ENCODE data around the gene ELP4.
A peak's percentile ranks its signal among the peaks of the same experiment; 100 is the strongest.

The ELP4 gene

DNA sequence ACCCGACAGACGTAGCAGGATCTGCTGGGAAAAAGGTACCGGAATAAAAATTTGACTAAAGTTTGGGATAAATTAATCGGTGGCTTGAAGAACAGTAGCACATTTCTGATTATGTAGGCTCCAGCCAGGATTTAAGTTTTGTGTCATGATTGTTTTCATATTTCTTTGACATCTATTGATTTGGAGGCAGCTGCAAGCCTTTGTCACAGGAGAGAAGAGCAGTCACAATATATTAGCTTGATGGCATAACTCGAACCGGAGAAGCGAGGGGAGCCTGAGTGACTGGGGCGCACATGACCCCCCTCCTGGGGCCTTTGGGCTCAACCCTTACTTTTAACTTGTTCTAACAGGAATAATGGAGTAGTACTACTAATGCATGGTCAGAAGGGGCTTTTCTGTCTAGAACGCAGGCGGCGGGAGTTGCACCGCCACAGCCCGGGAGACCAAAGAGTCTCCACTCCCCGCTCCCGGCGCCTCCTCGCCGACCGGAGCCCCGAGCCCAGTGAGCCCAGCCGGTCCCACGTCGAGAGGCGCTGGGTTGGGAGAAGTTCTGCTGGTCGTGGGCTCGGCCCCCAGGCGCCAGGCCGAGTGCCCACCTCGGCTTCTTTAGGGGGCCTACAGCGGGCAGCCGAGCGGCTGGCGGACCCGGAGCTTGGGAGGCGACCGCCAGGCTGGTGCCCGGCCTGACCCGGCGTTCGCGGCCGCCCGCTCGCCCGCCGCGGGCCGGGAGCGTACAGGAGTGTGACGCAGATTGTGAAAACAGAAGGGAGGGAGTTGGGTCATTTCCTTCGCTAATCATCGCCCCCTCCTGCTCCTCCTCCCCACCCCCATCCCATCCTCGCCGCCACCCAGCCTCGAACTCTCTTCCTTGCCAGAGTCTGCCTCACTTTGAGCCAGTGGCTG lies 317.2 kb downstream of the ELP4 start:
- WGBS: 1% methylated on average over 54 of the region's 55 CpGs
- H3K27me3 ChIP-seq (ENCODE audit: insufficient read depth, low read length): peaks cover 88% of the 10 kb centered on the region

DNA sequence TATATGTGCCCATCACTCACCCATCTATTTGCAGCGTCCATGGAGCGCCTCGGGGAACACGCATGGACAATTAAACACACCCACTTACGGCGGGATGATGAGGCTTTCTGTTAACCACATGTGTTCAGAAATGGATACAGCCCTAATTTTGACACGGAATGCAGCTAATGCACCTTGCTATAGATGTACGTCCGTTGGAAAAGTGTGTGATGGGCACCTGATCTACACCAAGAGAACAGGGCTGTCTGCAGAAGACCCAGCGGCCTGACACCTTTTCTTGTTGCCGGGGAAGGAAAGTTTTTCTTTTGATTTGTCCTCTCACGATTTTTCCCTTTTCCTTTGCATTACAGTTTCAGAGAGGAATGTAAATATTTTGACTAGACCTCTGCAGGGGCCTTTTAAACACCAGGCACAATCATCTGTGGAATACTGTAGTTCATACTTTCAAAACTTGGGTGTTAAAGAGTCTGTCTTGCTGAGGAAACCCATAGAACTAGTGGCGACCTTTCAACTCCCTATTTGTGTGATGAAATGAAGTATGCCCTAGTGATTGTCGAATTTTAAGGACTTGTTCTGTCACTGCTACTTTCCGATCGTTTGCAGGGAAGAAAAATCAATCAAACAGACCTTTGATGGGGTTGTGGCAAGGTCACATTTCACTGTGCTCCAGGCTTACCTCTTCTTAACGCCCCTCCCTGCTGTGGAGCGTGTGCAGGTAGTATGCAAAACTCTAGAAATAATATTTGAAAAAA lies 318.1 kb downstream of the ELP4 start:
- Histone ChIP-seq H3K4me1 (ENCODE audit: insufficient read depth, low read length) (peaks cover 59% of the 10 kb centered on the region), H3K4me3 (ENCODE audit: low read length) (peak overlapping the region; percentile 40), H3K9me3 (ENCODE audit: insufficient read depth, low read depth, low read length) (no peaks in the 10 kb centered on the region), H3K27me3 (ENCODE audit: insufficient read depth, low read length) (peaks cover 86% of the 10 kb centered on the region), H3K36me3 (ENCODE audit: insufficient read depth, low read length) (no peaks in the 10 kb centered on the region), H3K27ac (ENCODE audit: low read depth, low read length) (no peak overlapping the region), H3K9ac (ENCODE audit: low read depth, low read length) (no peak overlapping the region)
- WGBS: 2% methylated on average over 14 of the region's 18 CpGs

More for the DNA sequence above, 317.2 kb downstream of the ELP4 start:
- no peak overlapping the region for H3K9ac ChIP-seq (ENCODE audit: low read depth, low read length)
- H3K36me3 ChIP-seq (ENCODE audit: insufficient read depth, low read length): no peaks in the 10 kb centered on the region
- H3K4me1 ChIP-seq (ENCODE audit: insufficient read depth, low read length): peaks cover 64% of the 10 kb centered on the region
- H3K4me3 ChIP-seq (ENCODE audit: low read length): peak overlapping the region; percentile 40
- no peak overlapping the region for H3K27ac ChIP-seq (ENCODE audit: low read depth, low read length)
- H3K9me3 ChIP-seq (ENCODE audit: insufficient read depth, low read depth, low read length): no peaks in the 10 kb centered on the region

DNA sequence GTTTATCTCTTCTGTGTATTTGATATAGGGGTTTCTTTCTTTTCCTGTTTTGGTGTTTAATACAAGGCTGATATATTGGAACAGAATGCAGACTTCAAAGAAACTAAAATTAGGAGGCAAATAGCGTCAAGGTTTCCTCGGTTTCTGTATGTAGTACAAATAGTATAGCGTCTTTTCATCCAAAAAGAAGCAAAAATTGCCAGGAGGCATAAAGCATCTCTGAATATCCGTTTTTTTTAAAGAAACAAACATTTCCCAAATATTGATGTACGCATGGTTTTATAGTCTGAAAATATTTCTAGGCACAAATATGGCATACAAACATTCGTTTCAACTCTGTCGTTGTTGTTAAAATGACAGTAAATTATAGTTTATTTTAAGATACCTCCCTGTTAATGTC lies 318.6 kb downstream of the ELP4 start:
- peaks cover 54% of the 10 kb centered on the region for H3K4me1 ChIP-seq (ENCODE audit: insufficient read depth, low read length)
- no peak overlapping the region for H3K27ac ChIP-seq (ENCODE audit: low read depth, low read length)
- no peaks in the 10 kb centered on the region for H3K36me3 ChIP-seq (ENCODE audit: insufficient read depth, low read length)
- peaks cover 83% of the 10 kb centered on the region for H3K27me3 ChIP-seq (ENCODE audit: insufficient read depth, low read length)
- no peak overlapping the region for H3K9ac ChIP-seq (ENCODE audit: low read depth, low read length)
- H3K4me3 ChIP-seq (ENCODE audit: low read length): no peak overlapping the region
- no peaks in the 10 kb centered on the region for H3K9me3 ChIP-seq (ENCODE audit: insufficient read depth, low read depth, low read length)
- WGBS: 58% methylated on average over 5 of the region's 7 CpGs

GRCh38 chr11:31830406-31830805 lies 320.8 kb downstream of the ELP4 start:
- H3K27me3 ChIP-seq (ENCODE audit: insufficient read depth, low read length): peaks cover 71% of the 10 kb centered on the region
- H3K9me3 ChIP-seq (ENCODE audit: insufficient read depth, low read depth, low read length): no peaks in the 10 kb centered on the region
- WGBS: 84% methylated on average over 4 of the region's 4 CpGs
- no peak overlapping the region for H3K4me3 ChIP-seq (ENCODE audit: low read length)
- no peak overlapping the region for H3K9ac ChIP-seq (ENCODE audit: low read depth, low read length)
- no peaks in the 10 kb centered on the region for H3K36me3 ChIP-seq (ENCODE audit: insufficient read depth, low read length)
- peaks cover 35% of the 10 kb centered on the region for H3K4me1 ChIP-seq (ENCODE audit: insufficient read depth, low read length)
- H3K27ac ChIP-seq (ENCODE audit: low read depth, low read length): no peak overlapping the region

DNA sequence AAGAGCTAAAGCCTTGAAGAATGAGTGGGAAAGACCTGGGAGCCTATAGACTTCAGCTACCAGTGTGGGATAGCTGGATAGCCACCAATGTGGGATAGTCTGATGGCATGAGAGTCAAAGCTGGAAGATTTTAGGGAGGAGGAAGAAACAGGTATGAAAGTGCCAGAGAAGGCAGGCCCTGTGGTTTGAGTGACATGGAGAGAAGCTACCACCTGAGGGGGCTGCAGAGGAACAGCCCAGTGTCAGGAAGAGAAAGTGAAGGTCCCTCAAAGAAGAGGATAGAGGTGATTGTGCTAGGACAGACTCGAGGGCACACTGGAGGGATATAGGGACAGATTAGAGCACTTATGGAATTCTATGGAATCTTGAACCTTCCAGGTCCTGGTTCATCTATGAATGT lies 324.7 kb downstream of the ELP4 start:
- H3K4me3 ChIP-seq (ENCODE audit: low read length): no peak overlapping the region
- no peak overlapping the region for H3K27ac ChIP-seq (ENCODE audit: low read depth, low read length)
- peaks cover 12% of the 10 kb centered on the region for H3K4me1 ChIP-seq (ENCODE audit: insufficient read depth, low read length)
- no peaks in the 10 kb centered on the region for H3K36me3 ChIP-seq (ENCODE audit: insufficient read depth, low read length)
- WGBS: 53% methylated on average over 1 of the region's 1 CpG
- H3K9me3 ChIP-seq (ENCODE audit: insufficient read depth, low read depth, low read length): no peaks in the 10 kb centered on the region
- no peak overlapping the region for H3K9ac ChIP-seq (ENCODE audit: low read depth, low read length)
- peaks cover 32% of the 10 kb centered on the region for H3K27me3 ChIP-seq (ENCODE audit: insufficient read depth, low read length)
